Epithelial cell of esophagus (primary cell): ENCODE data around the gene RAB8A.

Experiments
- DNase-seq: peaks from one replicate; pipeline ENCODE4 v3.0.0; 2010; ENCODE audit warnings: low read depth
- H3K4me3 ChIP-seq: 2 replicates; pipeline ENCODE4 v1.5.1; 2011; ENCODE audit warnings: mild to moderate bottlenecking, low read length, control low read depth
- TF ChIP-seq, protein P1 (sequence below): IDR thresholded peaks from 2 replicates; pipeline ENCODE4 v1.5.1; 2011; ENCODE audit warnings: low read depth, mild to moderate bottlenecking, low read length, control low read depth, inconsistent platforms; ENCODE audit not compliant: insufficient read depth; ENCODE audit errors: missing control alignments

Gene RAB8A

GRCh38 chr19:16155128-16155527, 43.4 kb downstream of the RAB8A start:
- no peak for DNase-seq
- H3K4me3 ChIP-seq: no peak overlapping the region
- TF ChIP-seq, protein P1, sequence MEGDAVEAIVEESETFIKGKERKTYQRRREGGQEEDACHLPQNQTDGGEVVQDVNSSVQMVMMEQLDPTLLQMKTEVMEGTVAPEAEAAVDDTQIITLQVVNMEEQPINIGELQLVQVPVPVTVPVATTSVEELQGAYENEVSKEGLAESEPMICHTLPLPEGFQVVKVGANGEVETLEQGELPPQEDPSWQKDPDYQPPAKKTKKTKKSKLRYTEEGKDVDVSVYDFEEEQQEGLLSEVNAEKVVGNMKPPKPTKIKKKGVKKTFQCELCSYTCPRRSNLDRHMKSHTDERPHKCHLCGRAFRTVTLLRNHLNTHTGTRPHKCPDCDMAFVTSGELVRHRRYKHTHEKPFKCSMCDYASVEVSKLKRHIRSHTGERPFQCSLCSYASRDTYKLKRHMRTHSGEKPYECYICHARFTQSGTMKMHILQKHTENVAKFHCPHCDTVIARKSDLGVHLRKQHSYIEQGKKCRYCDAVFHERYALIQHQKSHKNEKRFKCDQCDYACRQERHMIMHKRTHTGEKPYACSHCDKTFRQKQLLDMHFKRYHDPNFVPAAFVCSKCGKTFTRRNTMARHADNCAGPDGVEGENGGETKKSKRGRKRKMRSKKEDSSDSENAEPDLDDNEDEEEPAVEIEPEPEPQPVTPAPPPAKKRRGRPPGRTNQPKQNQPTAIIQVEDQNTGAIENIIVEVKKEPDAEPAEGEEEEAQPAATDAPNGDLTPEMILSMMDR: no peak

GRCh38 chr19:16156904-16157303, 45.2 kb downstream of the RAB8A start:
- no peak for DNase-seq
- no peak overlapping the region for H3K4me3 ChIP-seq
- TF ChIP-seq, protein P1: no peak

- DNase-seq: no peak
- TF ChIP-seq, protein P1: no peak
- no peak overlapping the region for H3K4me3 ChIP-seq
Measured at GRCh38 chr19:16157601-16158000, 45.9 kb downstream of the RAB8A start.

GRCh38 chr19:16159655-16160054, 48.0 kb downstream of the RAB8A start:
- TF ChIP-seq, protein P1: no peak
- no peak for DNase-seq
- H3K4me3 ChIP-seq: no peak overlapping the region

DNA sequence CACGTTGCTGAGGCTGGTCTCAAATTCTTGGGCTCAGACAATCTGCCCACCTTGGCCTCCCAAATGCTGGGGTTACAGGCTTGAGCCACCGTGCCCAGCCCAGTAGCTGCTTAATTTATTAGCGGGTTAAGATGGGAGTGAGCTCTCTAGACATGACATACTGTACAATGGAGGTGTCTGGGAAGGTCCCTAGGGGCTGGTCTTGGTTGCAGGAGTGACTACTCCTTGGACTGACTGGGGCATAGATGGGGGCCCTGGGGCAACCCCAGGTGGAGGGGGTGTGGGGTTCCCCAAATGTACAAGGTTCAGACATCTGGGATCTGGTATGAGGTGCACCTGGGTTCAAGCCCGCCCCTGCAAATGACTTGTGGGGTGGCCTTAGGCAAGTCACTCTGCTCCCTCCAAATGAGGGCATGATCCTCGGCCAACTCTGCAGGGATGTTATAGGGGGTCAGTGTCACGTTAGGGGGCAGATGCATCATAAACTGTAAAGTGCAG, 48.8 kb downstream of the RAB8A start:
- TF ChIP-seq, protein P1: no peak
- DNase-seq: no peak
- H3K4me3 ChIP-seq: no peak overlapping the region

GRCh38 chr19:16160943-16161560, 49.4 kb downstream of the RAB8A start:
- TF ChIP-seq, protein P1: no peak
- peak; percentile 92 for DNase-seq
- H3K4me3 ChIP-seq: no peak overlapping the region

DNA sequence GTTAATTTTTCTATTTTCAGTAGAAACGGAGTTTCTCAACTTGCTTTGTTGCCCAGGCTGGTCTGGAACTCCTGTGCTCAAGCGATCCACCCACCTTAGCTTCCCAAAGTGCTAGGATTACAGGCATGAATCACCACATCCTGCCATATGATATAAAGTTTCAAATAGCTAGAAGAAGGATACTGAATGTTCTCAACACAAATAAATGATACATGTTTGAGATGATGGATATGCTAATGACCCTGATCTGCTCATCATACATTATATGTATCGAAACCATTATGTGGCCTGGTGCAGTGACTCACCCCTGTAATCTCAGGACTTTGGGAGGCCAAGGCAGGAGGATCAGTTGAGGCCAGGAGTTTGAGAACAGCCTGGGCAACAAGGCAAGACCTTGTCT, 50.2 kb downstream of the RAB8A start:
- TF ChIP-seq, protein P1: no peak
- no peak overlapping the region for H3K4me3 ChIP-seq
- peak; percentile 92 for DNase-seq
